ENCODE data around the gene RIMBP2. TPM values are rescaled to one million over a fixed set of nuclear protein-coding genes. Genes with fewer than 3 reads are reported as not detected.

Gene RIMBP2
- polyA plus RNA-seq, 1 of the 3 experiments (the other 2 are of a cell fraction): 0.90 TPM

DNA sequence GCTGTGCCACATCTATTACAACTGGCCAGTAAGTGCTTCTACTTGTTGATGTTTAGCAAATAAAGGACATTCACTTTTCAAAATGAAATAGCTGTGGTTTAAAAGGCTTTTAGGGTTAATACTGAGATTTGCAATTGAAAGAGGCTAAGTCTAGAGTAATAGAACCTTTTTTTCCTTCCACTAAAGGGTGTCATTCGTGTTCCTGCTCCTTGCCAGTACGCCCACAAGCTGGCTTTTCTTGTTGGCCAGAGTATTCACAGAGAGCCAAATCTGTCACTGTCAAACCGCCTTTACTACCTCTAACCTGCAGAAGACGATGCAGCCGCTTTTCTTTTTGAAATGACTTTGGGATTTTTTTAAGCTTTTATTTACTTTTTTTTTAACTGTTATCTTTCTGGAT lies 344.8 kb downstream of the RIMBP2 start:
- ChIA-PET CTCF (interaction anchor here (1.0 kb wide), 1 partner anchor 35 kb away, joined by 4 read pairs; no protein-coding TSS in a partner anchor), POLR2A (no interaction called here)

More for the DNA sequence above, 344.8 kb downstream of the RIMBP2 start:
- Histone ChIP-seq H3K79me2 (ENCODE audit: insufficient read depth) (no peaks in the 10 kb centered on the region), H3K9ac (no peak overlapping the region), H3K36me3 (replicated peaks in 1 of 2; ENCODE audit: control insufficient read depth in 1 of 2, insufficient read depth in 2 of 2, low read length in 1 of 2) (no peaks in the 10 kb centered on the region), H3K27me3 (ENCODE audit: insufficient read depth) (no peaks in the 10 kb centered on the region), H3K9me2 (no peaks in the 10 kb centered on the region), H3K4me1 (ENCODE audit: control insufficient read depth in 1 of 2, insufficient read depth in 2 of 2, low read depth in 1 of 2, low read length in 1 of 2) (peaks cover 0 to 10% of the 10 kb centered on the region in 2 experiments; a peak in 1 of 4 replicates), H3K9me3 (0 out of 2 replicates have a peak, but pooled peaks cover 3% of the 10 kb centered on the region), H4K20me1 (ENCODE audit: insufficient read depth) (no peaks in the 10 kb centered on the region), H3F3A (replicated peaks; ENCODE audit: insufficient read depth) (no peaks in the 10 kb centered on the region), H3K4me3 (ENCODE audit: low read depth in 2 of 2, low read length in 1 of 2) (no peak overlapping the region), H3K27ac (ENCODE audit: low read depth in 2 of 2, low read length in 1 of 2) (no peak overlapping the region), H3K4me2 (no peak overlapping the region), H2AFZ (ENCODE audit: low read depth) (no peak overlapping the region)
- 34% methylated on average over 5 of the region's 5 CpGs for WGBS (ENCODE audit: low lambda C conversion rate)
- TF ChIP-seq RAD21 (IDR thresholded peaks at IDR 0.05; ENCODE audit: low read length) (no peak), YY1 (IDR thresholded peaks at IDR 0.05; ENCODE audit: low read depth) (no peak), SIN3A (IDR thresholded peaks at IDR 0.05; ENCODE audit: borderline replicate concordance, low read depth, low read length) (no peak), SMC3 (IDR thresholded peaks at IDR 0.05; ENCODE audit: low read depth, low read length) (no peak), FOXM1 (IDR thresholded peaks at IDR 0.05; ENCODE audit: low read depth) (no peak), REST (IDR thresholded peaks at IDR 0.05; ENCODE audit: low read depth, low read length) (no peak), EP300 (IDR thresholded peaks at IDR 0.05; ENCODE audit: borderline replicate concordance in 1 of 2, low read depth in 1 of 2, low read length in 1 of 2) (no peak), TCF12 (IDR thresholded peaks at IDR 0.05) (no peak), CHD2 (IDR thresholded peaks at IDR 0.05; ENCODE audit: low read length, partially characterized antibody) (no peak), POLR2AphosphoS5 (IDR thresholded peaks at IDR 0.05; ENCODE audit: low read depth, low read length) (no peak), MEF2A (IDR thresholded peaks at IDR 0.05; ENCODE audit: borderline replicate concordance, low read depth) (no peak), TEAD4 (IDR thresholded peaks at IDR 0.05; ENCODE audit: borderline replicate concordance, insufficient read depth) (no peak), CTCF (IDR thresholded peaks at IDR 0.05) (no peak), EZH2phosphoT487 (IDR thresholded peaks at IDR 0.05; ENCODE audit: borderline replicate concordance, low read depth) (no peak)
- TF ChIP-seq, protein P1, sequence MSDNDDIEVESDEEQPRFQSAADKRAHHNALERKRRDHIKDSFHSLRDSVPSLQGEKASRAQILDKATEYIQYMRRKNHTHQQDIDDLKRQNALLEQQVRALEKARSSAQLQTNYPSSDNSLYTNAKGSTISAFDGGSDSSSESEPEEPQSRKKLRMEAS (IDR thresholded peaks at IDR 0.05; ENCODE audit: low read depth): no peak
- TF ChIP-seq, protein P2, sequence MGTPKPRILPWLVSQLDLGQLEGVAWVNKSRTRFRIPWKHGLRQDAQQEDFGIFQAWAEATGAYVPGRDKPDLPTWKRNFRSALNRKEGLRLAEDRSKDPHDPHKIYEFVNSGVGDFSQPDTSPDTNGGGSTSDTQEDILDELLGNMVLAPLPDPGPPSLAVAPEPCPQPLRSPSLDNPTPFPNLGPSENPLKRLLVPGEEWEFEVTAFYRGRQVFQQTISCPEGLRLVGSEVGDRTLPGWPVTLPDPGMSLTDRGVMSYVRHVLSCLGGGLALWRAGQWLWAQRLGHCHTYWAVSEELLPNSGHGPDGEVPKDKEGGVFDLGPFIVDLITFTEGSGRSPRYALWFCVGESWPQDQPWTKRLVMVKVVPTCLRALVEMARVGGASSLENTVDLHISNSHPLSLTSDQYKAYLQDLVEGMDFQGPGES (IDR thresholded peaks at IDR 0.05; ENCODE audit: low read depth, low read length): no peak
- no peak for DNase-seq

Data from SK-N-SH (cell line).